Heart left ventricle (tissue), 16 donors: ENCODE measurements around the gene ACIN1. TPM values are rescaled to one million over a fixed set of nuclear protein-coding genes. Genes with fewer than 3 reads are reported as not detected.

Experiments used
- ATAC-seq, 4 donors: fragments of 200-7000 bp; cut with Tn5 transposase; one replicate each; pipeline ENCODE4 v1.9.1; 2020 to 2022; ENCODE audit warnings: moderate library complexity in 4 of 4, mild to moderate bottlenecking in 3 of 4, moderate number of reproducible peaks in 1 of 4
- DNase-seq, 5 donors: peaks; one replicate each; pipeline ENCODE4 v3.0.0-alpha.2; 2020
- H3K27ac ChIP-seq, 12 donors: fragments of 200-600 bp; sonication (generic) in 4 of 12; one replicate each; pipeline versions ENCODE4 v1.5.0 to v1.8.0; 2016 to 2022; ENCODE audit warnings: mild to moderate bottlenecking in 2 of 12
- H3K27me3 ChIP-seq, 9 donors: fragments of 200-600 bp; sonication (generic) in 2 of 9; one replicate each; pipeline versions ENCODE4 v1.5.1 to v1.8.0; 2016 to 2022; ENCODE audit warnings: mild to moderate bottlenecking in 3 of 9
- H3K36me3 ChIP-seq, 9 donors: fragments of 200-600 bp; sonication (generic) in 2 of 9; one replicate each; pipeline versions ENCODE4 v1.5.0 to v1.8.0; 2018 to 2022; ENCODE audit warnings: mild to moderate bottlenecking in 2 of 9
- H3K4me1 ChIP-seq, 12 donors: fragments of 200-600 bp; sonication (generic) in 4 of 12; one replicate each; pipeline versions ENCODE4 v1.5.0 to v1.8.0; 2016 to 2022; ENCODE audit warnings: mild to moderate bottlenecking in 3 of 12
- H3K4me3 ChIP-seq, 12 donors: fragments of 200-600 bp; sonication (generic) in 4 of 12; one replicate each; pipeline versions ENCODE4 v1.5.0 to v1.8.0; 2017 to 2022; ENCODE audit warnings: mild to moderate bottlenecking in 9 of 12, moderate library complexity in 4 of 12
- H3K9me3 ChIP-seq, 12 donors: fragments of 200-600 bp; sonication (generic) in 4 of 12; one replicate each; pipeline versions ENCODE4 v1.5.0 to v1.8.0; 2016 to 2022; ENCODE audit warnings: mild to moderate bottlenecking in 1 of 12
- CTCF ChIP-seq, 12 donors: fragments of 200-600 bp; sonication (generic) in 4 of 12; IDR thresholded peaks; one replicate each; pipeline versions ENCODE4 v1.5.0 to v1.8.0; 2018 to 2022; ENCODE audit warnings: antibody characterized with exemption in 12 of 12, mild to moderate bottlenecking in 5 of 12
- POLR2A ChIP-seq, 2 donors: fragments of 450-650 bp; IDR thresholded peaks; one replicate each; pipeline ENCODE4 v1.6.1; 2017; ENCODE audit warnings: antibody characterized with exemption in 2 of 2, mild to moderate bottlenecking in 2 of 2, moderate library complexity in 2 of 2
- WGBS, 4 donors: extraction: QIAGEN DNeasy Blood & Tissue Kit in 2 of 4; methylation state at CpG; one replicate each; pipeline versions ENCODE4 v1.1.5 to v1.1.7; 2013 to 2018; 5-methylcytosine and 5-hydroxymethylcytosine counted together
- intact Hi-C, 10 donors: fragments of 100-400 bp; cut with DNase I; formaldehyde crosslinking; loops; one replicate each; pipeline versions ENCODE4 v1.11.1 to v1.14.2; 2022
- polyA plus RNA-seq, 2 donors: library from polyadenylated mRNA; stranded (reverse); fragments of 200-250 nt; gene quantifications; one replicate each; pipeline ENCODE4 v1.2.3, GENCODE V29; 2013
- total RNA-seq, 9 donors: library from RNA; depleted of rRNA in 2 of 9; stranded (reverse); fragments of >200 nt in 2 of 9; fragmentation: NEBNext Ultra II Directional in 3 of 9; extraction: Animal tissue kit (Norgen Biotek cat#: 25700) in 3 of 9; gene quantifications; one replicate each; pipeline versions ENCODE4 v1.1.0 to v1.2.4, GENCODE V29; 2016 to 2023
- donor health status: ischemic (EF 13 %, LVEDD 7.1; RV severe dilation, severe dysfunction).
- donor health status: healthy with polysubstance abuse.
- donor health status: DM: no; HTN: yes; CAD: no.
- donor health status: DM: no; HTN: no; CAD: no.
- donor health status: ischemic (EF 25% LVEDD 6.9; RV normal size, moderate dysfunction).
- donor health status: ischemic (EF 25% LVEDD 5.7; RV mildly dilated, moderate dysfunction).
- donor health status: healthy.
- donor health status: DM: yes; HTN: yes; CAD: no.
- donor health status: ischemic (EF 35%, LVEDD 5.7; RV mildly dilated, moderate dysfunction).
- donor health status: nonischemic (EF 11% LVEDD 7.7; RV severe dilation, severe dysfunction).
- donor health status: DM: yes; HTN: yes; CAD: no.
- donor health status: PGD.
- donor health status: ischemic (EF 29% LVEDD 5.4; RV normal size, mild dysfunction).
- donor health status: nonischemic (EF 23%, LVEDD 6.1; RV moderate dilation, normal function).

Gene ACIN1
- total and polyA plus RNA-seq, 11 donors: 42.0 to 91.2 (median 65.6) TPM

GRCh38 chr14:23119363-23120327 lies 24.7 kb upstream of the ACIN1 start:
- peaks cover 0 to 36% (median 8%) of the 10 kb centered on the region in 12 donors for H3K4me1 ChIP-seq
- peak overlapping the region in 1 of 12 donors; percentile 79 for H3K27ac ChIP-seq
- H3K27me3 ChIP-seq: peaks cover 0 to 3% (median 0%) of the 10 kb centered on the region in 9 donors
- ATAC-seq (no peak), DNase-seq (no peak)
- H3K36me3 ChIP-seq: no peaks in the 10 kb centered on the region
- H3K9me3 ChIP-seq: no peaks in the 10 kb centered on the region
- TF ChIP-seq CTCF (IDR thresholded peaks at IDR 0.05) (no peak), POLR2A (IDR thresholded peaks at IDR 0.05) (no peak)
- peak overlapping the region in 1 of 12 donors; percentile 34 for H3K4me3 ChIP-seq
- 74 to 82% (median 79%) methylated on average over 16 of the region's 16 CpGs for WGBS, 4 donors
- intact Hi-C loops: loop anchor here in 8 of 10 donors (1.0 to 10.0 kb wide), 10 partner anchors 38 to 255 kb away; partner anchors contain the start of genes CMTM5 (in 1 of the 8), IL25 (in 1 of the 8), PPP1R3E (in 1 of the 8) and SLC7A8 (in 1 of the 8)

GRCh38 chr14:23118506-23119362 lies 23.8 kb upstream of the ACIN1 start, which contains the start of gene CEBPE:
TSS of gene CEBPE (minus strand) at chr14:23119255. CDS start at chr14:23119091, 164 bp downstream.
- peaks cover 0 to 3% (median 0%) of the 10 kb centered on the region in 9 donors for H3K27me3 ChIP-seq
- TF ChIP-seq POLR2A (IDR thresholded peaks at IDR 0.05) (no peak), CTCF (IDR thresholded peaks at IDR 0.05) (no peak)
- no peaks in the 10 kb centered on the region for H3K36me3 ChIP-seq
- H3K4me1 ChIP-seq: peaks cover 0 to 46% (median 7%) of the 10 kb centered on the region in 12 donors
- 76 to 82% (median 78%) methylated on average over 20 to 32 of the region's 32 CpGs for WGBS, 4 donors
- DNase-seq: no peak
- H3K4me3 ChIP-seq: peak within 1 kb of the TSS in 1 of 12 donors; percentile 34
- intact Hi-C loops: no loop called here
- ATAC-seq: peak in 1 of 4 donors; percentile 4
- H3K9me3 ChIP-seq: no peaks in the 10 kb centered on the region
- H3K27ac ChIP-seq: peak within 1 kb of the TSS in 1 of 12 donors; percentile 79

GRCh38 chr14:23117371-23118020 lies 22.6 kb upstream of the ACIN1 start:
- H3K4me1 ChIP-seq: peaks cover 0 to 53% (median 5%) of the 10 kb centered on the region in 12 donors
- no peak for TF ChIP-seq POLR2A (IDR thresholded peaks at IDR 0.05)
- no peak for TF ChIP-seq CTCF (IDR thresholded peaks at IDR 0.05)
- WGBS, 4 donors: 86 to 89% (median 88%) methylated on average over 27 to 32 of the region's 32 CpGs
- intact Hi-C loops: no loop called here
- peak overlapping the region in 1 of 12 donors; percentile 79 for H3K27ac ChIP-seq
- ATAC-seq (no peak), DNase-seq (no peak)
- H3K4me3 ChIP-seq: peak overlapping the region in 1 of 12 donors; percentile 34
- no peaks in the 10 kb centered on the region for H3K9me3 ChIP-seq
- no peaks in the 10 kb centered on the region for H3K36me3 ChIP-seq
- peaks cover 0 to 5% (median 0%) of the 10 kb centered on the region in 9 donors for H3K27me3 ChIP-seq
